SK-N-SH (cell line): ENCODE measurements around the gene NPAS3. TPM values are rescaled to one million over a fixed set of nuclear protein-coding genes. Genes with fewer than 3 reads are reported as not detected.

Experiments
- CTCF ChIA-PET: fragments of 300-600, 350-600 bp; formaldehyde crosslinking; extraction: SDS; loops from one replicate; lab custom pipeline; 2021; lab: Yijun Ruan, JAX
- POLR2A ChIA-PET: fragments of 350-600 bp; sonication (Branson Sonifier 250); formaldehyde crosslinking; extraction: SDS; loops from one replicate; lab custom pipeline; 2020; ENCODE audit warnings: antibody characterized with exemption, inconsistent platforms; lab: Yijun Ruan, JAX
- DNase-seq: peaks from one replicate; pipeline ENCODE4 v3.0.0; 2012
- H2AFZ ChIP-seq: fragments of 200-600 bp; sonication (generic); 2 replicates; pipeline ENCODE4 v1.8.1; 2016; ENCODE audit warnings: antibody characterized with exemption, mild to moderate bottlenecking, low read depth
- H3F3A ChIP-seq: fragments of 200-600 bp; sonication (generic); replicated peaks from 2 replicates; pipeline ENCODE3; 2016; ENCODE audit warnings: antibody characterized with exemption, mild to moderate bottlenecking; ENCODE audit not compliant: insufficient read depth
- H3K27ac ChIP-seq, 2 experiments: fragments of 200-500 bp in 1 of 2; fragments of 200-600 bp in 1 of 2; sonication (Bioruptor generic) in 1 of 2; sonication (generic), shearing (Covaris generic) in 1 of 2; 2 replicates each; pipeline versions ENCODE4 v1.5.1 to v1.6.1; 2014 to 2016; ENCODE audit warnings: low read depth in 2 of 2, inconsistent platforms in 1 of 2, low read length in 1 of 2, mild to moderate bottlenecking in 1 of 2, mixed read lengths in 1 of 2
- H3K27me3 ChIP-seq: fragments of 200-600 bp; sonication (generic), shearing (Covaris generic); 2 replicates; pipeline ENCODE4 v1.6.1; 2016; ENCODE audit warnings: mixed run types; ENCODE audit not compliant: insufficient read depth
- H3K36me3 ChIP-seq, 2 experiments: fragments of 200-500 bp in 1 of 2; fragments of 200-600 bp in 1 of 2; sonication (Bioruptor generic) in 1 of 2; sonication (generic) in 1 of 2; replicated peaks in 1 of 2; 2 replicates each; pipeline versions ENCODE3 to v1.5.1; 2014 to 2016; ENCODE audit warnings: low read length in 1 of 2, mild to moderate bottlenecking in 1 of 2; ENCODE audit not compliant: insufficient read depth in 2 of 2, control insufficient read depth in 1 of 2
- H3K4me1 ChIP-seq, 2 experiments: fragments of 200-500 bp in 1 of 2; fragments of 200-600 bp in 1 of 2; sonication (Bioruptor generic) in 1 of 2; sonication (generic), shearing (Covaris generic) in 1 of 2; 2 replicates each; pipeline versions ENCODE4 v1.5.1 to v1.6.1; 2014 to 2016; ENCODE audit warnings: low read depth in 1 of 2, low read length in 1 of 2, mixed run types in 1 of 2; ENCODE audit not compliant: insufficient read depth in 2 of 2, control insufficient read depth in 1 of 2
- H3K4me2 ChIP-seq: fragments of 200-600 bp; sonication (generic), shearing (Covaris generic); 2 replicates; pipeline ENCODE4 v1.6.1; 2017; ENCODE audit warnings: mixed run types
- H3K4me3 ChIP-seq, 2 experiments: fragments of 200-500 bp in 1 of 2; fragments of 200-600 bp in 1 of 2; sonication (Bioruptor generic) in 1 of 2; sonication (generic), shearing (Covaris generic) in 1 of 2; 2 replicates each; pipeline versions ENCODE4 v1.5.1 to v1.8.1; 2014 to 2016; ENCODE audit warnings: low read depth in 2 of 2, inconsistent platforms in 1 of 2, low read length in 1 of 2, mild to moderate bottlenecking in 1 of 2, mixed read lengths in 1 of 2, moderate library complexity in 1 of 2
- H3K79me2 ChIP-seq: fragments of 200-600 bp; sonication (generic); 2 replicates; pipeline ENCODE4 v1.8.1; 2017; ENCODE audit warnings: mild to moderate bottlenecking; ENCODE audit not compliant: insufficient read depth
- H3K9ac ChIP-seq: fragments of 200-600 bp; sonication (generic); 2 replicates; pipeline ENCODE4 v1.6.1; 2017; ENCODE audit warnings: mixed run types
- H3K9me2 ChIP-seq: fragments of 200-600 bp; sonication (generic); 2 replicates; pipeline ENCODE4 v1.6.1; 2017; ENCODE audit warnings: mixed run types
- H3K9me3 ChIP-seq: fragments of 200-600 bp; sonication (generic); 2 replicates; pipeline ENCODE4 v1.6.1; 2017; ENCODE audit warnings: mixed run types, mild to moderate bottlenecking, moderate library complexity
- H4K20me1 ChIP-seq: fragments of 200-600 bp; sonication (generic); 2 replicates; pipeline ENCODE4 v1.6.1; 2017; ENCODE audit warnings: mild to moderate bottlenecking, mixed run types; ENCODE audit not compliant: insufficient read depth
- CHD2 ChIP-seq: fragments of 150-350 bp; IDR thresholded peaks from 2 replicates; pipeline ENCODE4 v1.6.1; 2018; ENCODE audit warnings: low read length; ENCODE audit not compliant: partially characterized antibody
- MEF2A ChIP-seq: IDR thresholded peaks from 2 replicates; pipeline ENCODE4 v1.4.0; 2012; ENCODE audit warnings: low read depth, borderline replicate concordance
- NRF1 ChIP-seq: IDR thresholded peaks from 2 replicates; pipeline ENCODE4 v1.6.1; 2012; ENCODE audit warnings: low read depth, mild to moderate bottlenecking, low read length
- RAD21 ChIP-seq: IDR thresholded peaks from 2 replicates; pipeline ENCODE4 v1.6.1; 2012; ENCODE audit warnings: mild to moderate bottlenecking, low read length
- RFX5 ChIP-seq: IDR thresholded peaks from 2 replicates; pipeline ENCODE4 v1.6.1; 2012; ENCODE audit warnings: mild to moderate bottlenecking, improper control_type of control experiment, low read length
- RXRA ChIP-seq: IDR thresholded peaks from 2 replicates; pipeline ENCODE4 v1.4.0; 2012; ENCODE audit warnings: low read depth, mild to moderate bottlenecking, borderline replicate concordance
- SIN3A ChIP-seq: IDR thresholded peaks from 2 replicates; pipeline ENCODE4 v1.6.1; 2012; ENCODE audit warnings: low read depth, mild to moderate bottlenecking, low read length, moderate library complexity, borderline replicate concordance
- YY1 ChIP-seq: IDR thresholded peaks from 2 replicates; pipeline ENCODE4 v1.4.0; 2012; ENCODE audit warnings: low read depth, mild to moderate bottlenecking
- whole genome bisulfite sequencing: methylation state at CpG from one replicate; pipeline ENCODE4 v1.1.6; 2017; ENCODE audit warnings: low lambda C conversion rate; 5-methylcytosine and 5-hydroxymethylcytosine counted together
- polyA plus RNA-seq, 3 experiments: library from polyadenylated mRNA; depleted of rRNA; stranded (reverse); fragments of >200 nt; gene quantifications; 2 replicates each; pipeline ENCODE4 v1.2.3, GENCODE V29; 2012
- TF ChIP-seq, protein P1 (sequence below): IDR thresholded peaks from 2 replicates; pipeline ENCODE4 v1.4.0; 2012; ENCODE audit warnings: low read depth, borderline replicate concordance

Gene NPAS3
- polyA plus RNA-seq, 1 of the 3 experiments (the other 2 are of a cell fraction) = 4.3 TPM

DNA sequence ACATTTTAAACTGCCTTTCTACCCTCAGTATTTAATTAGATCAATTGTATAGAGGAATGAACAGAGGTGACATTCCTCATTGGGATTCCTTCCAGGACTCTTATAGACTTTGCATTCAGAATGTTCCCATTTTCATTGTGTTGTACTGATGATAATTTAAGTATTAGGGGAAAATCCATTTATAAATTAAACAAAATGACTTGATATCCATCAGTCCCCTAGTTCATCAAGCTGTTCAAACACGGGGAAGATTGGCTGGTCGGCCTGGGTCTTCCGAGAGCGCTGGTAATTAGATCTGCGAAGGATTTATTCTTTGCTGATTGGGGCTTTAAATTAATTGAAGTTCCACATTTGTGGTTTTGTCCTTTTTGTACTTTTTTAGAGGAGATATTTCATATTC, 738.2 kb downstream of the NPAS3 start:
- H3K4me1 ChIP-seq = peaks cover 3 to 43% of the 10 kb centered on the region in 2 experiments
- H3K36me3 ChIP-seq = no peaks in the 10 kb centered on the region
- H3K9me3 ChIP-seq = no peaks in the 10 kb centered on the region
- 94% methylated on average over 5 of the region's 5 CpGs for WGBS
- no peak overlapping the region for H2AFZ ChIP-seq
- ChIA-PET POLR2A (no interaction called here), CTCF (interaction anchor here (1.6 to 3.5 kb wide), 2 partner anchors 9 to 116 kb away, joined by 5 to 16 read pairs; no protein-coding TSS in a partner anchor)
- H3K79me2 ChIP-seq = no peaks in the 10 kb centered on the region
- no peak overlapping the region for H3K4me2 ChIP-seq
- DNase-seq = no peak
- H3K9ac ChIP-seq = no peak overlapping the region
- no peaks in the 10 kb centered on the region for H3K27me3 ChIP-seq
- no peak overlapping the region for H3K4me3 ChIP-seq
- H4K20me1 ChIP-seq = no peaks in the 10 kb centered on the region
- no peak overlapping the region for H3K27ac ChIP-seq
- no peaks in the 10 kb centered on the region for H3K9me2 ChIP-seq
- TF ChIP-seq YY1 = no peak
- peaks cover 22% of the 10 kb centered on the region for H3F3A ChIP-seq

DNA sequence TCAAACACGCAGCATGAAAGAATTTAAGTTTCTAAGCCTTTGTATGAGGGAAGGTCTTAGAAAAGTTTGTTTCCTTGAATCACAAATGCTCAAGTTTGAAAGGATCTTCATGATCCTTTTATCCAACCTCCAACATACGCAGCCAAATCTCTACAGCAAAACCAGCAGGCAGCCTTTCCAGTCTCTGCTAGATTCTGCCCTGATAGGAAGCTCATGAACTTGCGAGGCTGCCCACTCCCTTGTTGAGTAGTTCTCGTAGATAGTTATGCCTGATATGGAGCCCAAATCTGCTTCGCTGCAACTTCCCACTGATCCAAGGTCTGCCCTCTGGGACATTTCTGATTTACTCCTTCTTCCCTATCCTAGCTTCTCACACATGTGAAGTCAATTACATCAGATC, 739.3 kb downstream of the NPAS3 start:
- CTCF ChIA-PET = no interaction called here
- DNase-seq = no peak
- Histone ChIP-seq H4K20me1 (no peaks in the 10 kb centered on the region), H3K36me3 (no peaks in the 10 kb centered on the region), H3K27ac (peak overlapping the region in 1 of 2 experiments; percentile 88; a peak in 3 of 4 replicates), H3K4me3 (no peak overlapping the region), H3K9ac (no peak overlapping the region), H3K79me2 (no peaks in the 10 kb centered on the region), H3K27me3 (no peaks in the 10 kb centered on the region), H2AFZ (no peak overlapping the region), H3K4me2 (no peak overlapping the region), H3F3A (peaks cover 22% of the 10 kb centered on the region), H3K9me3 (no peaks in the 10 kb centered on the region), H3K4me1 (peaks cover 3 to 49% of the 10 kb centered on the region in 2 experiments), H3K9me2 (no peaks in the 10 kb centered on the region)
- POLR2A ChIA-PET = no interaction called here
- no peak for TF ChIP-seq RXRA
- WGBS = 82% methylated on average over 5 of the region's 5 CpGs

DNA sequence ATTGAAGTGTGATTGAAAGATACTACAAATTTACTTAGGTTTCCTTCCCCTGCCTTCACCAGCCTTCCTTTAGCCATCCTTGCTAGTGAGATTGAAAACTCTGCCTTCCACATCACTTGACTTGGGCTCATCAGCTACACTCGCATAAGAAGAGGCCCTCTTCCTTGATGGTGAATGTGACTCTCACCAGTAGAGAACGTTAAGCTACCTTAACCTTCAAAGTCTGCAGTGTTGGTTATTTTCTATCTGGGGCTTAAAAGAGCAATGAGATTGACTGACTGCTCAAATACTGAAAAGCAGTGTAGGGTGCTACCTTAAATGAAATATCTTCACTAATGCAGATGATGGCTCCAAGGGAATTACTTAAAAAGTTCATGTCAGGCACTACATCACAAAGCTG, 740.3 kb downstream of the NPAS3 start:
- WGBS = 70% methylated on average over 2 of the region's 2 CpGs
- H3K9me3 ChIP-seq = no peaks in the 10 kb centered on the region
- POLR2A ChIA-PET = no interaction called here
- TF ChIP-seq CHD2 = no peak
- TF ChIP-seq NRF1 = no peak
- no peak for TF ChIP-seq RFX5
- no peak for TF ChIP-seq RAD21
- TF ChIP-seq, protein P1, sequence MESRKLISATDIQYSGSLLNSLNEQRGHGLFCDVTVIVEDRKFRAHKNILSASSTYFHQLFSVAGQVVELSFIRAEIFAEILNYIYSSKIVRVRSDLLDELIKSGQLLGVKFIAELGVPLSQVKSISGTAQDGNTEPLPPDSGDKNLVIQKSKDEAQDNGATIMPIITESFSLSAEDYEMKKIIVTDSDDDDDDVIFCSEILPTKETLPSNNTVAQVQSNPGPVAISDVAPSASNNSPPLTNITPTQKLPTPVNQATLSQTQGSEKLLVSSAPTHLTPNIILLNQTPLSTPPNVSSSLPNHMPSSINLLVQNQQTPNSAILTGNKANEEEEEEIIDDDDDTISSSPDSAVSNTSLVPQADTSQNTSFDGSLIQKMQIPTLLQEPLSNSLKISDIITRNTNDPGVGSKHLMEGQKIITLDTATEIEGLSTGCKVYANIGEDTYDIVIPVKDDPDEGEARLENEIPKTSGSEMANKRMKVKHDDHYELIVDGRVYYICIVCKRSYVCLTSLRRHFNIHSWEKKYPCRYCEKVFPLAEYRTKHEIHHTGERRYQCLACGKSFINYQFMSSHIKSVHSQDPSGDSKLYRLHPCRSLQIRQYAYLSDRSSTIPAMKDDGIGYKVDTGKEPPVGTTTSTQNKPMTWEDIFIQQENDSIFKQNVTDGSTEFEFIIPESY = no peak
- no peak for TF ChIP-seq MEF2A
- TF ChIP-seq SIN3A = no peak
- TF ChIP-seq, all 33 proteins: peak for 0
- Histone ChIP-seq H3K4me2 (peak overlapping the region; percentile 45), H3F3A (peaks cover 22% of the 10 kb centered on the region), H3K79me2 (no peaks in the 10 kb centered on the region), H3K9me2 (no peaks in the 10 kb centered on the region), H3K4me1 (peaks cover 3 to 53% of the 10 kb centered on the region in 2 experiments), H3K27me3 (no peaks in the 10 kb centered on the region), H3K36me3 (no peaks in the 10 kb centered on the region), H3K27ac (peak overlapping the region; percentile 60 to 88; a peak in 3 of 4 replicates), H2AFZ (no peak overlapping the region), H4K20me1 (no peaks in the 10 kb centered on the region), H3K4me3 (no peak overlapping the region), H3K9ac (peak overlapping the region; percentile 38; the same call in 1 of the 2 replicates)
- CTCF ChIA-PET = interaction anchor here (1.3 kb wide), 1 partner anchor 34 kb away, joined by 3 read pairs; no protein-coding TSS in a partner anchor
- no peak for DNase-seq
